ENCODE measurements around the gene SFXN5. TPM values are rescaled to one million over a fixed set of nuclear protein-coding genes. Genes with fewer than 3 reads are reported as not detected.

Gene SFXN5
- total and polyA plus RNA-seq, 4 donors, result 6.3 to 20.7 (median 14.8) TPM

DNA sequence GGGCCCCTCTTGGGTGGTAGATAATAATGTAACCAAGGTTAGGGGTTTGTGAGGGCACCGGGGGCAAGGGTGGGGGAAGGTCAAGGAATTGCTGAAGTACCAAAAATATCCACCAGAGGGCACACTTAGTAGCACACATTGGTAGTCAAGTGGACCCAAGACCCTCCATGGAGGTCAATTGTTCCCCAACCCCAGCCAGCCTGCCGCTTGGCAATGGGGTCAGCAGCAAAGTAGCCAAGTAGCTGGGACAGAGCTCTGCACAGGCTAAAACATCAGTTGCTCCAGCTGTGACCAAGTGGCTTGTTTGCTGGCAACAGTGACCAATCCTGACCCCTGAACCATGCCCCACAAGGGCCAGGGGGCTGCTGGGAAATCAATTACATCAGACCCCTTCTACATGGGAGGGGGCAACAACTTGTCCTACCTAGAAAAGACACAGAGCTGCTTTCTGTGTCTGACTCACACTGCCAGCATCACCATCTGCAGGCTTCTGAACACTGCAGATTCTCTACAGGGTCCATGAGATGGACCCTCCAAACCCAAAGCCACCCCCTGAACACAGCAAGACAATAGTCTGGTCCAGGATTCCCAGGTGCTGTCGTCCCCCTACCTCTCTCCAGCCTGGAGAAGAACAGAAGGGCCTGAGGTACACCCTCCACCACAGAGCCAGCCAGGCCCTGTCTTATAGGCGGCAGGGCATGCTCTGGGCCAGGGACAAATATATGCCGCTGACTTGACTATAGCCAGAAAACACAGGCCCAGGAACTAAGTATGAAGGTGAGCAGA, 78.2 kb downstream of the SFXN5 start:
- intact Hi-C loops (cut with DNase I), result loop anchor here (2.0 to 5.0 kb wide), 5 partner anchors 34 to 184 kb away; partner anchors contain the start of gene SFXN5 (in 1 of the 2)
- Histone ChIP-seq H3K27ac (ENCODE audit: low read depth in 1 of 2, low read length in 2 of 2) (no peak overlapping the region), H3K27me3 (ENCODE audit: control insufficient read depth in 1 of 2, insufficient read depth in 2 of 2, low read length in 1 of 2) (no peaks in the 10 kb centered on the region), H3K9me3 (ENCODE audit: control insufficient read depth, low read length) (no peaks in the 10 kb centered on the region), H3K4me1 (ENCODE audit: control insufficient read depth in 1 of 2, insufficient read depth in 2 of 2, low read length in 2 of 2) (no peaks in the 10 kb centered on the region), H3K4me3 (ENCODE audit: low read length in 2 of 2) (no peak overlapping the region), H3K36me3 (ENCODE audit: control insufficient read depth in 1 of 2, insufficient read depth in 2 of 2, low read length in 1 of 2) (no peaks in the 10 kb centered on the region)
- DNase-seq (peak; percentile 35 to 41), ATAC-seq (ENCODE audit: low FRiP score) (peak; percentile 48)
- 34 to 44% methylated on average over 5 of the region's 5 CpGs for WGBS, 2 donors

DNA sequence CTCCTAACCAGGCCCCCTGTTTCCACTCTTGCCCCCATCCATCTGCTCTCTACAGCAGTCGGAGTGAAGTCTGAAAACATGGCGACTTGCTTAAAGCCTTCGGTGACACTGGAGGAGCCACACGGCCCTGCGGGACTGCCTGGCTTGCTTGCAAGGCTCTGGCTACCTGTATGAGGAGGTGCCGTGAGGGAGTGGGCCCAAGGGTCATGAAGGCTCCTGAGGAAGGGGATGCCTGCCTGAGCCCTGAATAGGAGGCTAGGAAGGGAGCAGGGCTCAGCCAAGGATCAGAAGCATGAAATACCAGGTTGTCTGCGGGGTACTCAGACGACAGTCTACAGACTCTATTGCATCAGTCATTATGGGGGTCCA, 78.8 kb downstream of the SFXN5 start:
- intact Hi-C loops (cut with DNase I), result loop anchor here (2.0 to 5.0 kb wide), 5 partner anchors 35 to 185 kb away; partner anchors contain the start of gene SFXN5 (in 1 of the 2)
- ATAC-seq (ENCODE audit: low FRiP score), result no peak
- no peak overlapping the region for H3K4me3 ChIP-seq (ENCODE audit: low read length in 2 of 2)
- no peaks in the 10 kb centered on the region for H3K4me1 ChIP-seq (ENCODE audit: control insufficient read depth in 1 of 2, insufficient read depth in 2 of 2, low read length in 2 of 2)
- no peak overlapping the region for H3K27ac ChIP-seq (ENCODE audit: low read depth in 1 of 2, low read length in 2 of 2)
- no peaks in the 10 kb centered on the region for H3K27me3 ChIP-seq (ENCODE audit: control insufficient read depth in 1 of 2, insufficient read depth in 2 of 2, low read length in 1 of 2)
- WGBS, 2 donors, result 86 to 90% methylated on average over 8 of the region's 8 CpGs
- DNase-seq, result peak; percentile 18 to 53
- H3K9me3 ChIP-seq (ENCODE audit: control insufficient read depth, low read length), result no peaks in the 10 kb centered on the region
- H3K36me3 ChIP-seq (ENCODE audit: control insufficient read depth in 1 of 2, insufficient read depth in 2 of 2, low read length in 1 of 2), result no peaks in the 10 kb centered on the region

DNA sequence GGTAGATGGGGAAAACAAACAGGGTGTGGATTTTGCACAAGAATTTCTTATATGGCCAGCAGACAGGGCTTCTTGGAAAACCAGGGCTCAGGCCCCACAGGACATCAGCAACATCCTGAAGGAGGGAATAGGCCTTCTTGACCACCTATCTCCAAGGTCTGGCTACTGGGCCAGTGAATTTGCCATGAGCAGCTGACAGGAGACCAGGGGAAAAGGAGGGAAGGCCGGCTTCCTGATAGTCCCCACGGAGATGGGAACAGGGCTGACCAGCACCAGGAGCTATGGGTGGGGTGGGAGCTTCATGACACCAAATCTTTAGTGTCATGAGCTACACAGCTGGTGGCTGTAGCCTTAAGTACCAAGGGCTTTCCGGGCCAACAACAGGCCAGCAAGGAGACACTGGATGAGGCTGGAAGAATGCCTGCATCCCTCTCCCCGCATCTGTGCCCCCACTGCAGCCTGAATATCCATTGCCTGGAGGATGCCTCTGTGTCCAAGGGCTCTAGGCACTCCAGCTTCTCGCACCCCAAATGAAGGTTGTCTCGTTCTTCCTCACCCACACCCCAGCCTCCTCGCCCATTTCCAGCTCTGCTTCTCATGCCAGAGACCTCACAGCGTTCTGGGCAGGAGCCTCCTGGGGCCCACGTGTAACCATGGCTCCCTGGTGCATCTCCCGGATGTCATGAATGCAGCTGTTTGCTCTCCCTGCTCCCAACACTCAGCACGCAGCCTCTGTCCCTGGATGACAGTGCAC, 79.4 kb downstream of the SFXN5 start:
- Histone ChIP-seq H3K27me3 (ENCODE audit: control insufficient read depth in 1 of 2, insufficient read depth in 2 of 2, low read length in 1 of 2) (no peaks in the 10 kb centered on the region), H3K27ac (ENCODE audit: low read depth in 1 of 2, low read length in 2 of 2) (no peak overlapping the region), H3K9me3 (ENCODE audit: control insufficient read depth, low read length) (no peaks in the 10 kb centered on the region), H3K4me3 (ENCODE audit: low read length in 2 of 2) (no peak overlapping the region), H3K36me3 (ENCODE audit: control insufficient read depth in 1 of 2, insufficient read depth in 2 of 2, low read length in 1 of 2) (no peaks in the 10 kb centered on the region), H3K4me1 (ENCODE audit: control insufficient read depth in 1 of 2, insufficient read depth in 2 of 2, low read length in 2 of 2) (no peaks in the 10 kb centered on the region)
- intact Hi-C loops (cut with DNase I), result loop anchor here (2.0 to 5.0 kb wide), 5 partner anchors 35 to 185 kb away; partner anchors contain the start of gene SFXN5 (in 1 of the 2)
- DNase-seq (peak; percentile 22 to 63), ATAC-seq (ENCODE audit: low FRiP score) (no peak)
- 86 to 92% methylated on average over 11 of the region's 11 CpGs for WGBS, 2 donors

DNA sequence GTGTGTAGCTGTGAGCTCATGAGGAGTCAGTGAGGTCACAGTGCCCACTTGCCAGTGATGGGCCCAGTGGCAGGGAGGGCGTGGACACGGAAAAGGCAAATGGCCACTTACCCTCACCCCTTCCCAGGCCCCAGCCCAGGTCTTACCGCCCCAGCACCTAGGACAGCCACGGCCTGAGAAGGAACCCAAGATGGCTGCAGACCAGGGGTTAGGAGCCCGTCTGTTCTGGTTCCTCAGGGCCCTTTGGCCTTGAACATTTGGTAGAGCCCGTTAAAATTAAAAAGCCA, 80.1 kb downstream of the SFXN5 start:
- Histone ChIP-seq H3K27ac (ENCODE audit: low read depth in 1 of 2, low read length in 2 of 2) (no peak overlapping the region), H3K36me3 (ENCODE audit: control insufficient read depth in 1 of 2, insufficient read depth in 2 of 2, low read length in 1 of 2) (no peaks in the 10 kb centered on the region), H3K9me3 (ENCODE audit: control insufficient read depth, low read length) (no peaks in the 10 kb centered on the region), H3K4me3 (ENCODE audit: low read length in 2 of 2) (no peak overlapping the region), H3K27me3 (ENCODE audit: control insufficient read depth in 1 of 2, insufficient read depth in 2 of 2, low read length in 1 of 2) (no peaks in the 10 kb centered on the region), H3K4me1 (ENCODE audit: control insufficient read depth in 1 of 2, insufficient read depth in 2 of 2, low read length in 2 of 2) (no peaks in the 10 kb centered on the region)
- intact Hi-C loops (cut with DNase I), result loop anchor here (5.0 kb wide), 3 partner anchors 36 to 186 kb away; no protein-coding TSS in a partner anchor
- ATAC-seq (ENCODE audit: low FRiP score), result no peak
- peak; percentile 37 to 49 for DNase-seq
- WGBS, 2 donors, result 95 to 100% methylated on average over 6 of the region's 6 CpGs

DNA sequence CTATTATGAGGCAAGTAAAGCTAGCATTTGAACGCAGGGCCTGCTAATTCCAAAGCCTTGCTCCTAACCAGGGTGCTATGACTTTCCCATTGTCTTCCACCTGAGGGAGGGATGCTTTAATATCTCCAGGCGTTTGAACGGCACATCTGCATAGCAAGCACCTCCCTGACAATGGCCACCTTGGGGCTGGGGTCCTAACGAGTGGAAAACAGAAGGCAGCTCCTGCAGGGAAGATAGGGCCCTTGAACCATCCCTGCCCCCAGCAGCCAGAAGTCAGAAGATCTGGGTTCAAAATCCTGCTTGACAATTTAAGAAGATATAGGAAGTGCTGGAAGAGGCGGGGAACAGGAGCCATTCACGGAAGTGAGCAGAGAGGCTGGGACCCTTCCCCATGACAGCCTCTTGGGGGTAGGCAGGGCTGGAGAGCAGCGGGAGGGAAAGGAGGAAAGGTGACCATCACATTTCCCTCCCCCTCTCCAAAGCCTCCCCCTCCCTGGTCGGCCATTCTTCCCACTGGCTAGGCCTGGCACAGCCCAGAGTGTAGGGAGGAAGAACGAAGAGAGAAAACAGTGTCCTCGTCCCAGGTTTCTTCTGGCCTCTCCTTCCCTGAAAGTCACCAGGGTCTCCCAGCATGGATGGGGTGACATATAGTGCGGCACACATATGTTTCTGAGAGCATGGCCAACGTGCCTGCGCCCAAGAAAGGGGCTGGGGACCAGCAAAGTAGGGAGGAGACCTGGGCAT, 80.6 kb downstream of the SFXN5 start:
- H3K4me1 ChIP-seq (ENCODE audit: control insufficient read depth in 1 of 2, insufficient read depth in 2 of 2, low read length in 2 of 2), result no peaks in the 10 kb centered on the region
- intact Hi-C loops (cut with DNase I), result loop anchor here (5.0 kb wide), 3 partner anchors 36 to 186 kb away; no protein-coding TSS in a partner anchor
- no peaks in the 10 kb centered on the region for H3K9me3 ChIP-seq (ENCODE audit: control insufficient read depth, low read length)
- no peak overlapping the region for H3K4me3 ChIP-seq (ENCODE audit: low read length in 2 of 2)
- ATAC-seq (ENCODE audit: low FRiP score), result no peak
- H3K27ac ChIP-seq (ENCODE audit: low read depth in 1 of 2, low read length in 2 of 2), result no peak overlapping the region
- WGBS, 2 donors, result 88 to 92% methylated on average over 13 of the region's 13 CpGs
- no peaks in the 10 kb centered on the region for H3K27me3 ChIP-seq (ENCODE audit: control insufficient read depth in 1 of 2, insufficient read depth in 2 of 2, low read length in 1 of 2)
- DNase-seq, result peak; percentile 24 to 37
- no peaks in the 10 kb centered on the region for H3K36me3 ChIP-seq (ENCODE audit: control insufficient read depth in 1 of 2, insufficient read depth in 2 of 2, low read length in 1 of 2)

DNA sequence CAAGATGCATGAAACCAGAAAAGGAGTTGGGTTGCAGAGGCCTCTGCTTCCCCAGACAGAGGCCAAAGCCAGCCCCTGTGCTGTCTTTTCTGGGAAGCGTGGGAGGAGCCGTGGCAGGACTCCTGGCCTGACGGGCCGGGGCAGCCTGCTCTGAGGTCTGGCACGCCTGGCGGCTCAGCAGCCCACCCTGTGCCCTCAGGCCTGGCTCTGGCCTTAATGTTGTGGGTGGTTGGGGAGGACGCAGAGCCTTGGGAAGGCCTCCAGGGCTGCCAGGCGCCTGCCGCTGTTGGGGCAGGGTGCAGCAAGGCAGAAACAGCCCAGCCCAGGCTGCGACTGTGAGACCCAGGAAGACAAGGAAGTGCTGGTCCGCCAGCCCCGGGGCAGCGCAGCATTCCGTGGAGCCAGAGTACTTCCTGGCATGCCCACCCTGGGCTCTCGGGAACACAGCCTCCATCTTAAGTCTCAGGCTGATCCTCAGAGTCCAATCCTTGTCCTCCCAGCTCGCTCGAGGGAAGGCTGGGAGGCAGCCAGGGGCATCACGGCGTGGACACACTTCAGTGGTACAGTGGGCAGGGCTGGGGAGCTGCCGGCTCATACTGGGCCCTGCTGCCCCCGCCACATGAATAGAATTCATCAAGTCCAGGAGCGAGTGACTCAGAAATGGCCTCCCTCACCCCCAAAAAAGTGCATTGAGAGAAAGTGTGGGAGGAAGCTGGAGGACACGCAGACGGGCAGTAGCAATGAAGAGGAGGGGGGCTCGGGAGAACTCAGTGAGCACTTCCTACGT, 81.5 kb downstream of the SFXN5 start:
- DNase-seq (peak; percentile 80), ATAC-seq (ENCODE audit: low FRiP score) (peak; percentile 77)
- H3K27me3 ChIP-seq (ENCODE audit: control insufficient read depth in 1 of 2, insufficient read depth in 2 of 2, low read length in 1 of 2), result no peaks in the 10 kb centered on the region
- no peaks in the 10 kb centered on the region for H3K4me1 ChIP-seq (ENCODE audit: control insufficient read depth in 1 of 2, insufficient read depth in 2 of 2, low read length in 2 of 2)
- intact Hi-C loops (cut with DNase I), result loop anchor here (5.0 kb wide), 3 partner anchors 37 to 187 kb away; no protein-coding TSS in a partner anchor
- WGBS, 2 donors, result 47 to 54% methylated on average over 25 to 26 of the region's 26 CpGs
- peak overlapping the region in 1 of 2 donors; percentile 45 for H3K27ac ChIP-seq (ENCODE audit: low read depth in 1 of 2, low read length in 2 of 2)
- H3K36me3 ChIP-seq (ENCODE audit: control insufficient read depth in 1 of 2, insufficient read depth in 2 of 2, low read length in 1 of 2), result no peaks in the 10 kb centered on the region
- no peak overlapping the region for H3K4me3 ChIP-seq (ENCODE audit: low read length in 2 of 2)
- H3K9me3 ChIP-seq (ENCODE audit: control insufficient read depth, low read length), result no peaks in the 10 kb centered on the region

DNA sequence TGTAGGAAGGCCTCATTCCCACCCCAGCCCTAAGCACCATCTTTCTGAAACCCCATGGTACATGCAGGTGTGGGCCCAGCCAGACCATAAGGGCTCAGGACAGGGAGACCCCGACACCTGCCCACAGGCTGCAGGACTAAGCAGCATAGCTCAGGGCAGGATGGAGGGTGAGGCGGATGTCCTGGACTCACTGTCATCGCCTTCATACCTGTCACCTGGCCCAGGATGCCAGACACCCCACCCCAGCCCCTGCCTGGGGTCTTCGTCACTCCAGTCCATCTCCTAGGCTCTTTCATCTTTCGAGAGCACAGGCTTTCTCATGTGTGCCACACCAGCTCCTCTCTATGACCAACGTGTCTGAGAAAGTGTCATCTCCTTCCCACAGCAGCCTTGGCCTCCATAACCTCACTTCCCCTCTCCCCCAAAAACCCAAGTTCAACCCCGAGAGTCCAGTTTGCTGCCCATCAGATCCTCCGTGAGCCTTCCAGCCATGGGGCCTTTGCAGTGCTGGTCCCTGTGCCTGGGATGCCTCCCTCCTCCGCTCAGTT, 82.7 kb downstream of the SFXN5 start:
- H3K4me3 ChIP-seq (ENCODE audit: low read length in 2 of 2), result no peak overlapping the region
- H3K4me1 ChIP-seq (ENCODE audit: control insufficient read depth in 1 of 2, insufficient read depth in 2 of 2, low read length in 2 of 2), result no peaks in the 10 kb centered on the region
- 90 to 92% methylated on average over 9 of the region's 9 CpGs for WGBS, 2 donors
- ATAC-seq (ENCODE audit: low FRiP score), result no peak
- no peaks in the 10 kb centered on the region for H3K36me3 ChIP-seq (ENCODE audit: control insufficient read depth in 1 of 2, insufficient read depth in 2 of 2, low read length in 1 of 2)
- H3K9me3 ChIP-seq (ENCODE audit: control insufficient read depth, low read length), result no peaks in the 10 kb centered on the region
- intact Hi-C loops (cut with DNase I), result no loop called here
- DNase-seq, result peak; percentile 27 to 34
- no peaks in the 10 kb centered on the region for H3K27me3 ChIP-seq (ENCODE audit: control insufficient read depth in 1 of 2, insufficient read depth in 2 of 2, low read length in 1 of 2)
- H3K27ac ChIP-seq (ENCODE audit: low read depth in 1 of 2, low read length in 2 of 2), result no peak overlapping the region

DNA sequence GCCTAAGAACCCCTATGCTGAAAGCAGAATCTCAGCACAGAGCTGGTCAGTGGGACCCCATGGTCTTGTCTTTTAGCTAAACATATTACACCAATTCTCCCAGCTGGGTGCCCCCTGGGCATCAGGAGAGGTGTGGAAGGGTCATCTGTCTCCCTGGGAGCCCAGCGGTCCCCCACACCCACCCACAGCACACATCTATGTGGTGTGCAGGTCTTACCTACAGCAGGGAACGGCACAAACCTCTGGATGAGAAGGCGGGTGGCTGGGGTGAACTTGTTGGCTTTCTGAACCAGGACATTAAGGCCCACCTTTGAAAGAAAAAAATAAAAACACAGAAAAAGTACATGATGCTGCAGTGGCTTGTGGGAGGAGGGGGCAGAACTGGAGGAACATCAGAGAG, 83.5 kb downstream of the SFXN5 start:
- intact Hi-C loops (cut with DNase I), result no loop called here
- WGBS, 2 donors, result 92 to 100% methylated on average over 3 of the region's 3 CpGs

More for the DNA sequence above, 83.5 kb downstream of the SFXN5 start:
- H3K36me3 ChIP-seq (ENCODE audit: control insufficient read depth in 1 of 2, insufficient read depth in 2 of 2, low read length in 1 of 2), result no peaks in the 10 kb centered on the region
- H3K27ac ChIP-seq (ENCODE audit: low read depth in 1 of 2, low read length in 2 of 2), result no peak overlapping the region
- no peak overlapping the region for H3K4me3 ChIP-seq (ENCODE audit: low read length in 2 of 2)
- no peaks in the 10 kb centered on the region for H3K27me3 ChIP-seq (ENCODE audit: control insufficient read depth in 1 of 2, insufficient read depth in 2 of 2, low read length in 1 of 2)
- ATAC-seq (ENCODE audit: low FRiP score), result no peak
- DNase-seq, result peak; percentile 24 to 51
- no peaks in the 10 kb centered on the region for H3K4me1 ChIP-seq (ENCODE audit: control insufficient read depth in 1 of 2, insufficient read depth in 2 of 2, low read length in 2 of 2)
- no peaks in the 10 kb centered on the region for H3K9me3 ChIP-seq (ENCODE audit: control insufficient read depth, low read length)
